ENCODE data around the gene LARGE1. TPM values are rescaled to one million over a fixed set of nuclear protein-coding genes. Genes with fewer than 3 reads are reported as not detected.

LARGE1 gene
- polyA plus RNA-seq, 3 donors: 0.05 to 0.13 TPM; not detected in 1

DNA sequence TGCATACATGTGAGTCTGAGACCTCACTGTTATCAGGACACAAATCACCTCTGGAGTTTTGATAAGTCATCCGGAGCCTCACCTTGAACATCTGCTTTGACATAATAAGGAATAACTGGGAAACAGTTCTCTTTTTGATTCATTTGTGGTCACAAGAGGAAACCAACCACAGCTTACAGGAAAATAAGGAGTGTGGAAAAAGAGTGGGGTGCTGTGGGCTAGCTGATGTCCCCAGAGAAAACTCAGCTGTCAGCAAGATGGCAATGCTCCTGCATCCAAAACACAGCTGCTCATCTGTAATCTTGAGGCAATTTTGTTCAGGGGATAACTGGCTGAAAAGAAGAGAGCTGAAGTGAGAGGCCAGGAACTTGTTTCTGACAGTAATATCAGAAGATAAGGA lies 445.7 kb downstream of the LARGE1 start:
- no peaks in the 10 kb centered on the region for H3K79me2 ChIP-seq (ENCODE audit: insufficient read depth, low read length)
- intact Hi-C loops (cut with micrococcal nuclease): no loop called here
- no peaks in the 10 kb centered on the region for H3K36me3 ChIP-seq (replicated peaks in 1 of 2; ENCODE audit: control insufficient read depth in 1 of 2, insufficient read depth in 2 of 2, low read length in 2 of 2)
- H3K4me3 ChIP-seq (replicated peaks in 1 of 3; ENCODE audit: low read depth in 2 of 3, low read length in 3 of 3): no peak overlapping the region
- no peaks in the 10 kb centered on the region for H3K4me1 ChIP-seq (ENCODE audit: control insufficient read depth in 1 of 2, insufficient read depth in 2 of 2, low read length in 2 of 2)
- no peaks in the 10 kb centered on the region for H3K36me3 Mint-ChIP-seq
- H3K27me3 ChIP-seq (ENCODE audit: control insufficient read depth in 2 of 2, insufficient read depth in 2 of 2, low read length in 2 of 2): no peaks in the 10 kb centered on the region
- H3K9me3 ChIP-seq (replicated peaks in 1 of 2; ENCODE audit: control insufficient read depth in 1 of 2, insufficient read depth in 1 of 2, low read length in 2 of 2): peaks cover 0 to 3% of the 10 kb centered on the region in 2 donors
- no peak for DNase-seq
- peaks cover 2 to 12% (median 4%) of the 10 kb centered on the region in 7 donors for H3K9me3 Mint-ChIP-seq
- no peaks in the 10 kb centered on the region for H4K20me1 ChIP-seq (ENCODE audit: insufficient read depth, low read length)
- WGBS (ENCODE audit: insufficient coverage): no CpG with 5 or more reads among the region's 1 CpG
- H3K9ac ChIP-seq (ENCODE audit: insufficient read depth, low read length, poor library complexity, severe bottlenecking): no peak overlapping the region
- H3K4me1 Mint-ChIP-seq: no peaks in the 10 kb centered on the region
- no peak overlapping the region for H3K27ac Mint-ChIP-seq
- no peak overlapping the region for H2AFZ ChIP-seq (ENCODE audit: insufficient read depth, low read depth, low read length, poor library complexity, severe bottlenecking)
- peaks cover 1 to 6% (median 4%) of the 10 kb centered on the region in 3 donors for H3K27me3 Mint-ChIP-seq (ENCODE audit: low read depth in 3 of 3)
- H3K27ac ChIP-seq (ENCODE audit: low read depth in 1 of 2, low read length in 2 of 2): no peak overlapping the region
- no peak overlapping the region for H3K4me3 Mint-ChIP-seq
- no peak overlapping the region for H3K4me2 ChIP-seq (replicated peaks; ENCODE audit: extremely low read depth, low read length, poor library complexity, severe bottlenecking)
- TF ChIP-seq, protein P1, sequence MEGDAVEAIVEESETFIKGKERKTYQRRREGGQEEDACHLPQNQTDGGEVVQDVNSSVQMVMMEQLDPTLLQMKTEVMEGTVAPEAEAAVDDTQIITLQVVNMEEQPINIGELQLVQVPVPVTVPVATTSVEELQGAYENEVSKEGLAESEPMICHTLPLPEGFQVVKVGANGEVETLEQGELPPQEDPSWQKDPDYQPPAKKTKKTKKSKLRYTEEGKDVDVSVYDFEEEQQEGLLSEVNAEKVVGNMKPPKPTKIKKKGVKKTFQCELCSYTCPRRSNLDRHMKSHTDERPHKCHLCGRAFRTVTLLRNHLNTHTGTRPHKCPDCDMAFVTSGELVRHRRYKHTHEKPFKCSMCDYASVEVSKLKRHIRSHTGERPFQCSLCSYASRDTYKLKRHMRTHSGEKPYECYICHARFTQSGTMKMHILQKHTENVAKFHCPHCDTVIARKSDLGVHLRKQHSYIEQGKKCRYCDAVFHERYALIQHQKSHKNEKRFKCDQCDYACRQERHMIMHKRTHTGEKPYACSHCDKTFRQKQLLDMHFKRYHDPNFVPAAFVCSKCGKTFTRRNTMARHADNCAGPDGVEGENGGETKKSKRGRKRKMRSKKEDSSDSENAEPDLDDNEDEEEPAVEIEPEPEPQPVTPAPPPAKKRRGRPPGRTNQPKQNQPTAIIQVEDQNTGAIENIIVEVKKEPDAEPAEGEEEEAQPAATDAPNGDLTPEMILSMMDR (IDR thresholded peaks at IDR 0.05): no peak

DNA sequence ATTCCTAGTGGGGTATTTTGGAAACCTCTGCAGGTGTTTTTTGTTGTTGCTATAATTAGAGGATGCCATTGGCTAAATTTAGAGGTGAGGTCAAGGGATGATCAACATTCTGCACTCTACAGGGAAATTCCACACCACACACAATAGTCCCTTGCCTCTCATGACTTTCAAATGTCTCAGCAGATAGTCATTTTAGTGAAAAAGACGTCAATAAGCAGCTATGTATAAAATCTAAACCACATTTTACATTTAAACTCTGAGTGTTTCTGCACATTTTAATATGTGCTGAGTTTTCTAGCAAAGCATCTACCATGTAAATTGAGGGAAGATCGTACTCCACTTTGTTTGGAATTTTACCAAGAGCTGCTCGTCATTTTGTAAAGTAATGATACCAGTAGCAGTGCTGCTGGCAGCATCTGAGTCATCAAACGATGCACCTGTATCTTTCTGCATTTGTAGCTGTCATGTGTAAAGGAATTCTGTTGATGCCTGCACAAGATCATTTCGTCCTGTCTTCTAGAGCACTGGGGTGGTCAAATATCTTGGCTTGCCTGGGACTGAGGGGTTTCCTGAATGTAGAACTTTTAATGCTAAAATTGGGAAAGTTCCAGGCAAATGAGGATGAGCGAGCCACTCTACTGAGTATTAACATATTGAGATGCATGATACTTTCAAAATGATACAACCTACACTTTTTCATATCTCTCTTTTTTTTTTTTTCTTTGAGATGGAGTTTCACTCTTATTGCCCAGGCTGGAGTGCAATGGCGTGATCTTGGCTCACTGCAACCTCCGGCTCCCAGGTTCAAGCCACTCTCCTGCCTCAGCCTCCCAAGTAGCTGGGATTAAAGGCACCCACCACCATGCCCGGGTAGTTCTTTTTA lies 447.6 kb downstream of the LARGE1 start:
- H3K36me3 Mint-ChIP-seq: no peaks in the 10 kb centered on the region
- TF ChIP-seq, protein P1 (IDR thresholded peaks at IDR 0.05): no peak
- Histone ChIP-seq H3K36me3 (replicated peaks in 1 of 2; ENCODE audit: control insufficient read depth in 1 of 2, insufficient read depth in 2 of 2, low read length in 2 of 2) (no peaks in the 10 kb centered on the region), H3K27me3 (ENCODE audit: control insufficient read depth in 2 of 2, insufficient read depth in 2 of 2, low read length in 2 of 2) (no peaks in the 10 kb centered on the region), H3K4me1 (ENCODE audit: control insufficient read depth in 1 of 2, insufficient read depth in 2 of 2, low read length in 2 of 2) (no peaks in the 10 kb centered on the region), H3K27ac (ENCODE audit: low read depth in 1 of 2, low read length in 2 of 2) (no peak overlapping the region), H3K4me3 (replicated peaks in 1 of 3; ENCODE audit: low read depth in 2 of 3, low read length in 3 of 3) (no peak overlapping the region), H3K79me2 (ENCODE audit: insufficient read depth, low read length) (no peaks in the 10 kb centered on the region), H3K4me2 (replicated peaks; ENCODE audit: extremely low read depth, low read length, poor library complexity, severe bottlenecking) (no peak overlapping the region), H4K20me1 (ENCODE audit: insufficient read depth, low read length) (no peaks in the 10 kb centered on the region), H3K9me3 (replicated peaks in 1 of 2; ENCODE audit: control insufficient read depth in 1 of 2, insufficient read depth in 1 of 2, low read length in 2 of 2) (peaks cover 0 to 3% of the 10 kb centered on the region in 2 donors), H2AFZ (ENCODE audit: insufficient read depth, low read depth, low read length, poor library complexity, severe bottlenecking) (no peak overlapping the region), H3K9ac (ENCODE audit: insufficient read depth, low read length, poor library complexity, severe bottlenecking) (no peak overlapping the region)
- H3K4me3 Mint-ChIP-seq: no peak overlapping the region
- WGBS (ENCODE audit: insufficient coverage): 88% methylated on average over 4 of the region's 9 CpGs
- H3K4me1 Mint-ChIP-seq: no peaks in the 10 kb centered on the region
- DNase-seq: no peak
- intact Hi-C loops (cut with micrococcal nuclease): no loop called here
- H3K9me3 Mint-ChIP-seq: peaks cover 3 to 13% (median 5%) of the 10 kb centered on the region in 7 donors
- no peak overlapping the region for H3K27ac Mint-ChIP-seq
- peaks cover 3 to 6% (median 4%) of the 10 kb centered on the region in 3 donors for H3K27me3 Mint-ChIP-seq (ENCODE audit: low read depth in 3 of 3)
